Stomach (tissue), 9 donors: ENCODE measurements around the gene ASTN2. TPM values are rescaled to one million over a fixed set of nuclear protein-coding genes. Genes with fewer than 3 reads are reported as not detected.

Source experiments
- DNase-seq, 2 donors: peaks; one replicate each; pipeline versions ENCODE4 v3.0.0 to v3.0.0-alpha.2; 2013 to 2019
- H3K27ac ChIP-seq, 5 donors: fragments of 200-600 bp in 4 of 5; sonication (generic) in 4 of 5; one replicate each; pipeline ENCODE4 v1.5.1; 2013 to 2019; ENCODE audit warnings: mild to moderate bottlenecking in 1 of 5, moderate library complexity in 1 of 5
- H3K27me3 ChIP-seq, 3 donors: fragments of 200-600 bp; sonication (generic); one replicate each; pipeline ENCODE4 v1.5.1; 2017 to 2019; ENCODE audit warnings: mixed run types in 1 of 3
- H3K36me3 ChIP-seq, 4 donors: fragments of 200-600 bp; sonication (generic); 1 replicate in 3 of 4; 2 replicates in 1 of 4; pipeline ENCODE4 v1.5.1; 2016 to 2019
- H3K4me1 ChIP-seq, 4 donors: fragments of 200-600 bp; sonication (generic); one replicate each; pipeline ENCODE4 v1.5.1; 2016 to 2019
- H3K4me3 ChIP-seq, 4 donors: fragments of 200-600 bp; sonication (generic) in 3 of 4; one replicate each; pipeline ENCODE4 v1.5.1; 2016 to 2019; ENCODE audit warnings: mild to moderate bottlenecking in 1 of 4
- H3K9me3 ChIP-seq, 4 donors: fragments of 200-600 bp; sonication (generic); one replicate each; pipeline ENCODE4 v1.5.1; 2016 to 2019
- CTCF ChIP-seq, 7 experiments: fragments of 450-650 bp in 4 of 7; fragments of 200-600 bp in 3 of 7; sonication (generic) in 3 of 7; IDR thresholded peaks; one replicate each; pipeline ENCODE4 v1.5.1; 2016 to 2019; ENCODE audit warnings: antibody characterized with exemption in 7 of 7, control low read depth in 2 of 7, mild to moderate bottlenecking in 1 of 7
- EP300 ChIP-seq: sonication (generic); formaldehyde crosslinking; IDR thresholded peaks from one replicate; pipeline ENCODE4 v1.6.1; 2017; ENCODE audit warnings: antibody characterized with exemption
- POLR2A ChIP-seq, 4 donors: fragments of 450-650 bp; IDR thresholded peaks; one replicate each; pipeline ENCODE4 v1.6.1; 2016; ENCODE audit warnings: antibody characterized with exemption in 4 of 4, control low read depth in 2 of 4, mild to moderate bottlenecking in 1 of 4, moderate library complexity in 1 of 4
- POLR2AphosphoS5 ChIP-seq, 3 donors: sonication (generic); formaldehyde crosslinking; IDR thresholded peaks; one replicate each; pipeline ENCODE4 v1.6.1; 2016; ENCODE audit warnings: antibody characterized with exemption in 3 of 3
- WGBS, 5 donors: extraction: QIAGEN DNeasy Blood & Tissue Kit in 3 of 5; methylation state at CpG; one replicate each; pipeline versions ENCODE4 v1.1.5 to v1.1.7; 2013 to 2018; 5-methylcytosine and 5-hydroxymethylcytosine counted together
- intact Hi-C: fragments of 100-400 bp; cut with DNase I; formaldehyde crosslinking; loops from one replicate; pipeline ENCODE4 v1.15.1; 2023; ENCODE audit warnings: low total_unique reads
- polyA plus RNA-seq, 3 donors: library from polyadenylated mRNA; stranded (reverse); fragments of 200-250 nt; gene quantifications; one replicate each; pipeline ENCODE4 v1.2.3, GENCODE V29; 2013
- total RNA-seq, 5 donors: library from RNA; depleted of rRNA; stranded (reverse); fragments of >200 nt; gene quantifications; one replicate each; pipeline versions ENCODE4 v1.1.0 to v1.2.3, GENCODE V29; 2014 to 2016
- donor health status: healthy with polysubstance abuse.
- donor health status: Bipolar disorder and iron deficiency.
- donor health status: healthy.

ASTN2 gene
- total and polyA plus RNA-seq, 8 donors = 2.1 to 22.3 (median 4.2) TPM; not detected in 1

GRCh38 chr9:116594547-116594946, 820.3 kb downstream of the ASTN2 start:
- Histone ChIP-seq H3K27ac (no peak overlapping the region), H3K4me1 (no peaks in the 10 kb centered on the region), H3K4me3 (no peak overlapping the region), H3K9me3 (peaks cover 0 to 3% (median under 1%) of the 10 kb centered on the region in 4 donors), H3K36me3 (no peaks in the 10 kb centered on the region), H3K27me3 (no peaks in the 10 kb centered on the region)
- 71 to 85% (median 83%) methylated on average over 2 of the region's 2 CpGs for WGBS, 5 donors
- no peak for DNase-seq
- TF ChIP-seq POLR2AphosphoS5 (IDR thresholded peaks at IDR 0.05) (no peak), EP300 (no peak)
- intact Hi-C loops = no loop called here

DNA sequence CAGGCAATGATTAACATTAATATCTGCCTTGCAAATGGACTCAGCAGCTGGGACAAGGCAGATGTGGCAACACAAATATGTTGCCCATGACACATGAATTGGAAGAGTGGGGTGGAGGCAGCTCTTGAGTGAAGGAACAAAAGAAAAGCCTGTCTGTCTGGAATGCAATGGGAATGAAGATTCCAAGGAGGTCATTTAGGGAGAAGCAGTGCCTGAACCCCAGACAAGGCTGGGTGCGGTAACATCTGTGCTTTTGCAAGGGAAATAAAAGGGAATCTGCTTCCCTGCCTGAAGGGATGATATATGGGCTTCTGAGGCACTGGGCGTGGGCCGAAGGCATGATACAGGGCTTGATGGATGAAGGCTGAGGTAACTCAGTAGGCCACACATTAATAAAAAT, 821.9 kb downstream of the ASTN2 start:
- intact Hi-C loops = no loop called here
- no peak overlapping the region for H3K27ac ChIP-seq
- peaks cover 0 to 11% (median 2%) of the 10 kb centered on the region in 4 donors for H3K9me3 ChIP-seq
- TF ChIP-seq POLR2AphosphoS5 (IDR thresholded peaks at IDR 0.05) (no peak), CTCF (IDR thresholded peaks at IDR 0.05) (no peak), POLR2A (IDR thresholded peaks at IDR 0.05) (no peak), EP300 (no peak)
- no peaks in the 10 kb centered on the region for H3K4me1 ChIP-seq
- H3K27me3 ChIP-seq = no peaks in the 10 kb centered on the region
- H3K4me3 ChIP-seq = no peak overlapping the region
- 90 to 93% (median 91%) methylated on average over 3 of the region's 3 CpGs for WGBS, 5 donors
- no peaks in the 10 kb centered on the region for H3K36me3 ChIP-seq
- no peak for DNase-seq

GRCh38 chr9:116589392-116590354, 825.2 kb downstream of the ASTN2 start:
- H3K27me3 ChIP-seq = no peaks in the 10 kb centered on the region
- H3K27ac ChIP-seq = no peak overlapping the region
- 66 to 83% (median 75%) methylated on average over 5 to 7 of the region's 7 CpGs for WGBS, 5 donors
- TF ChIP-seq CTCF (IDR thresholded peaks at IDR 0.05) = peak in 4 of 7 experiments; percentile 7 to 41 (median 20)
- TF ChIP-seq POLR2A (IDR thresholded peaks at IDR 0.05) = no peak
- DNase-seq = no peak
- intact Hi-C loops = no loop called here
- no peaks in the 10 kb centered on the region for H3K36me3 ChIP-seq
- H3K4me3 ChIP-seq = no peak overlapping the region
- H3K4me1 ChIP-seq = no peaks in the 10 kb centered on the region
- peaks cover 0 to 11% (median 2%) of the 10 kb centered on the region in 4 donors for H3K9me3 ChIP-seq

GRCh38 chr9:116587919-116588318, 826.9 kb downstream of the ASTN2 start:
- DNase-seq = no peak
- intact Hi-C loops = no loop called here

More at GRCh38 chr9:116587919-116588318, 826.9 kb downstream of the ASTN2 start:
- WGBS, 5 donors = 91 to 100% (median 91%) methylated on average over 1 of the region's 1 CpG
- Histone ChIP-seq H3K4me3 (no peak overlapping the region), H3K27ac (no peak overlapping the region), H3K27me3 (no peaks in the 10 kb centered on the region), H3K36me3 (no peaks in the 10 kb centered on the region), H3K4me1 (no peaks in the 10 kb centered on the region), H3K9me3 (peaks cover 0 to 11% (median 2%) of the 10 kb centered on the region in 4 donors)
- TF ChIP-seq POLR2AphosphoS5 (IDR thresholded peaks at IDR 0.05) (no peak), EP300 (no peak), CTCF (IDR thresholded peaks at IDR 0.05) (no peak), POLR2A (IDR thresholded peaks at IDR 0.05) (no peak)
